IPS-15b (cell line): Measurements from ENCODE around the gene DNAAF9.

Experiments
- H3K27me3 ChIP-seq: one replicate; pipeline ENCODE4 v1.6.1; 2013; ENCODE audit warnings: low read length; ENCODE audit not compliant: control insufficient read depth, insufficient read depth
- H3K36me3 ChIP-seq: one replicate; pipeline ENCODE4 v1.6.1; 2013; ENCODE audit warnings: low read length; ENCODE audit not compliant: control insufficient read depth, insufficient read depth
- H3K4me1 ChIP-seq: one replicate; pipeline ENCODE4 v1.6.1; 2013; ENCODE audit warnings: mild to moderate bottlenecking, low read length; ENCODE audit not compliant: control insufficient read depth, insufficient read depth
- H3K4me3 ChIP-seq: one replicate; pipeline ENCODE4 v1.5.1; 2013; ENCODE audit warnings: low read depth, low read length
- H3K9ac ChIP-seq: one replicate; pipeline ENCODE4 v1.6.1; 2013; ENCODE audit warnings: low read depth, mild to moderate bottlenecking, low read length
- H3K9me3 ChIP-seq: one replicate; pipeline ENCODE4 v1.6.1; 2013; ENCODE audit warnings: mild to moderate bottlenecking, low read length; ENCODE audit not compliant: control insufficient read depth, insufficient read depth

The DNAAF9 gene

DNA sequence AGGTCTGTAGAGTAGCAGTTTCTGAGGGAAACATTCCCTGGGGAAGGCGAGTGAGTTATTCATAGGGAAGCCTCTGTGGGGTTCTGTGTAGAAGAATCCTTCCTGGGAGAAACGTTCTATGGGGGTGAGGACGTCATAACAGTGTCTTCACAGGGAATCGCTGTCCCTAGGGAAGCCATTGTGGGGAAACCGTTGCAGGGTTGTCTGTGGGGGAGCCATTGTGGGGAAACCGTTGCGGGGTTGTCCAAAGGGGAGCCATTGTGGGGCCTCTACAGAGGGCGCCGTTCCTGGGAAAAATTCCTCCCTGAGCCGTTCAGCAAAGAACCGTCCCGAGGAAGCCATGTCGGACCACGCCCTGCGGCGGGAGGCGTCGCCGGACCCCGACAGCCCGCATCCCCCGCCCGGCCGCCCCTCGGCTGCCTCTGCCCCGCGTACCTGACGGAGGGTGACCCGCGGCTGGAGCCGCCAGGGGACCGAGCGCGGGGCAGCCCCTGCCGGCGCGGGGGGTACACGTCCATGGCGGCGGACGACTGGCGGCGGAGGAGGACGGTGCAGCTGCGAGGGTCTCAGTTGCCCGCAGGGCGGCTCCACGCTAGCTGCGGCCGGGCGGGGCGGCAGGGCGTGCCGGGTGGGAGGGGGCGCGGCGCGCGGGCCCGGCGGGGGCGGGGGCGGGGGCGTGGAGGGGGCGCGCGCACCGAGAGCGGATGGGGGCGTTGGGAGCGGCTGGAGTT, at the start of gene DNAAF9:
Gene DNAAF9, minus strand, starts transcription at position 630 of the 731 bp plus-strand sequence. Its CDS starts 112 bp downstream, at position 518.
- peak within 1 kb of the TSS; percentile 92 for H3K4me3 ChIP-seq
- no peak within 1 kb of the TSS for H3K9ac ChIP-seq
- no peaks in the 10 kb centered on the region for H3K36me3 ChIP-seq
- peaks cover 21% of the 10 kb centered on the region for H3K27me3 ChIP-seq
- H3K9me3 ChIP-seq = no peaks in the 10 kb centered on the region
- H3K4me1 ChIP-seq = no peaks in the 10 kb centered on the region

DNA sequence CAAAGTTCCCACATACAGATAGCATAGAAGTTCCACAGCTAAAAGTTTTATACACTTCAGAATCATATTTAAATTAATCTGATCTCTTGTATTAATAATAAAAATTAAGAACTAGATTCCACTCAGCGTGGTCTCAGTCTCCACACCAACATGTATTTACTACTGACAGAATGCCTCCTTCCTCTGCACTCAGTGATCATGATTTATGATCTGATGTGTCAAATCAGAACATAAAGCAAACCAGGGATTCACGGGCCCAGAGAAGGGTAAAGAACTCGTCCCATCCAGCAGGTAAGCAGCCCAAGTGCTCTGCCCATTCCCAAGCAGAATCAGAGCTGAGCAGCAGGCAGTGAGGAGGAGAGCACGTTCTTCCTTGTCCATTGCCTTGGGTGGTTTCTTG, 49.2 kb upstream of the DNAAF9 start:
- no peaks in the 10 kb centered on the region for H3K27me3 ChIP-seq
- no peaks in the 10 kb centered on the region for H3K36me3 ChIP-seq
- H3K9ac ChIP-seq = no peak overlapping the region
- no peak overlapping the region for H3K4me3 ChIP-seq
- no peaks in the 10 kb centered on the region for H3K9me3 ChIP-seq
- H3K4me1 ChIP-seq = no peaks in the 10 kb centered on the region

DNA sequence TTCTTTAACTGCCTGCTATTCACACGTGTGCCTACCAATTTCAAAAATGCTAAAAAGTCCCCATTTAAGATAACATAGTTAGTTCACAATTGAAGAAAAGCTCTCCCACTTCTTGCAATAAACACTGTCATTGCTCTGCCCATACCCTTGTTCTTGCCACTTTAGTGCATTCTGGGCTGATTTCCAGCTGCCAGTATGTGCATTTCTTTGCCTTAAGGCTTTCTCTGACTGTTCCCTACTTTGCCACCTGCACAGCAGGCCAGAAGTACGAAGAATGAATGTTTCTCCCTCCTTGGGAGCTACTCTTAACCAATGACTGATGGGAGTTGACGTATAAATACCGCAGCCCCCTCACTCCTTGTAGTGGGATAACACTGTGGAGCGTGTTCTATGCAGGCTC, 47.4 kb upstream of the DNAAF9 start:
- Histone ChIP-seq H3K27me3 (no peaks in the 10 kb centered on the region), H3K4me1 (no peaks in the 10 kb centered on the region), H3K9me3 (no peaks in the 10 kb centered on the region), H3K36me3 (no peaks in the 10 kb centered on the region), H3K4me3 (no peak overlapping the region), H3K9ac (no peak overlapping the region)

DNA sequence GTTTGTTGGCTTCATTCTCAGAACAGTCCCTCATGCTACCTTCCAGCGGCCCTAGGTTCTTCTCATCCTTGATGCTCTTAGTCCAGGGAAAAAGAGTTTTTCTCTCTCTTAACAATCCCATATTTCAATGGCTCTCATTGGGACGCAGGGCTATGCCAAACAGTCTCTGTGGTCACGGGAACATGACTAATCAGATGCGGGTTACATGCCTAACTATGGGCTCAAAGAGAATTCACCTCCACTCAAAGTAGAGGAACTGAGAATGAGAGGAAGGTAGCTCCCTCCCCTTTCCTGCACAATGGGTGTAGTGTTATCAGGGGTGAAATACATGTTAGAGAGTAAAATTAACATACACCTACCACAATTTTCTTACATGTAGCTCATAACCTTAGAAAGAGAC, 45.2 kb upstream of the DNAAF9 start:
- Histone ChIP-seq H3K36me3 (no peaks in the 10 kb centered on the region), H3K9ac (no peak overlapping the region), H3K4me1 (no peaks in the 10 kb centered on the region), H3K4me3 (no peak overlapping the region), H3K27me3 (no peaks in the 10 kb centered on the region), H3K9me3 (no peaks in the 10 kb centered on the region)

DNA sequence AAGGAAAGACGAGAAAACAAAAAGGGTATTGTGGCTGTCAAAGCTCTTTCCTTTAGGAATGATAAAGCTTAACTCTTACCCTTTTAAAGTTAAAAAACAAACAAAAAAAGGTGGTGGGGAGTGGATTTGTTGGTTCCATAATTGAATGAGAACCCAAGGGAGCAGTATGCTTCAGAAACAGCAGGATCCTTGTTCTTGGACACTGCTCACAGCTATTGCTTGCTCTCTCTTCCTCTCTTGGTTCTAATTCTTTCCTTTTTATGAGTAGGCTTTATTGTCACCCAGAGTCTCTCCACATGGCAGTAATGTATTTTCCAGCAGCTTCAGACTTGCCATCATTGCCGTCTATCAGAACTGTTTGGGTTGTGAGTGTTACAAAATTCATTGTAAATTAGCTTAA, 44.7 kb upstream of the DNAAF9 start:
- Histone ChIP-seq H3K9me3 (no peaks in the 10 kb centered on the region), H3K27me3 (no peaks in the 10 kb centered on the region), H3K9ac (no peak overlapping the region), H3K4me3 (no peak overlapping the region), H3K4me1 (no peaks in the 10 kb centered on the region), H3K36me3 (no peaks in the 10 kb centered on the region)

DNA sequence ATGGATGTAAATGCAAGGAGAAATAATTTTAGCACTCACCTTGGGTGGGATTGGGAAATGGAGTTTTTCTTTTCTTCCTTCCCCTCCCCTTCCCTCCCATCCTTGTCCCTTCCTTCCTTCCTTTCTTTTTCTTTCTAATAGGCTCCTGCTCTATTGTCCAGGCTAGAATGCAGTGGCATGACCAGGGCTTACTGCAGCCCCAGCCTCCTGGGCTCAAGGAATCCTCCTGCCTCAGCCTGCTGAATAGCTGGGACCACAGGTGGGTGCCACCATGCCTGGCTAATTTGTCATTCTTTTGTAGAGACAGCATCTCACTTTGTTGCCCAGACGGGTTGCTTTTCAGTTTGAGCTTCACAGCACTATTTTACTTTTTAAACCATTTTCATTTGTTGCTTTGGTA, 41.9 kb upstream of the DNAAF9 start:
- no peak overlapping the region for H3K4me3 ChIP-seq
- H3K4me1 ChIP-seq = no peaks in the 10 kb centered on the region
- H3K9me3 ChIP-seq = no peaks in the 10 kb centered on the region
- H3K9ac ChIP-seq = no peak overlapping the region
- H3K27me3 ChIP-seq = no peaks in the 10 kb centered on the region
- no peaks in the 10 kb centered on the region for H3K36me3 ChIP-seq

DNA sequence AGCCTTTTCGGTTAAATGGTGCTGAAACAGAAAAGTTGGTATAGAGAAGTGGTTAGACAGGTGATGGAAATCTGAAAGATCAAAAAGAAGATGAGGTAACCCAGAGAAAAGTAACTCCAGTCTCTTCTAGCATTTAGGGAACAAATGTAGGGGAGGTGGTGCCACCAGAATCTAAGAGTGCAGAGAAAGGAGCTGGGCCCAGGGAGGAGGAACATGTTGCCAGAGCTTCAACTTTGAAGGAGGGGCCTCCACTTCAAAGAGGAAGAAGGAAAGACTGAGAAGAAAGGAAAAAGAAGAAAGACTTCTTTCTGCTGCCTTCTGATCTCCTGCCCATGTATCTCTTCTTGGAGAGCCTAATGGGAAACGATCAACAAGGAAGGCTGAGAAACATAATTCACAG, 39.9 kb upstream of the DNAAF9 start:
- no peaks in the 10 kb centered on the region for H3K27me3 ChIP-seq
- no peaks in the 10 kb centered on the region for H3K4me1 ChIP-seq
- no peaks in the 10 kb centered on the region for H3K9me3 ChIP-seq

DNA sequence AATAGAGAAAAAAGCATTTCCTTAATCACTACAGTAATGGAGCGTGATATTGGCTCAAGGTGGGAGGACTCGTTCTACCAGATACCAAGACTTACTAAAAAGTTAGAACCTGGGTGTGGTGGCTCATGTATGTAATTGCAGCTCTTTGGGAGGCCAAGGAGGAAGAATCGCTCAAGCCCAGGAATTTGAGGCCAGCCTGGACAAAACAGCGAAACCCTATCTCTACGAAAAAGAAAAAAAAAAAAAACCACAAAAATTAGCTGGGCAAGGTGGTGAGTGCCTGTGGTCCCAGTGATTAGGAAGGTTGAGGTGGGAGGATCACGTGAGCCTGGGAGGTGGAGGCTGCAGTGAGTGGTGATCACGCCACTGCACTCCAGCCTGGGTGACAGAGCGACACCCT, 39.3 kb upstream of the DNAAF9 start:
- Histone ChIP-seq H3K4me1 (no peaks in the 10 kb centered on the region), H3K36me3 (no peaks in the 10 kb centered on the region), H3K4me3 (no peak overlapping the region), H3K27me3 (no peaks in the 10 kb centered on the region), H3K9ac (no peak overlapping the region), H3K9me3 (no peaks in the 10 kb centered on the region)

More for the DNA sequence above, 39.9 kb upstream of the DNAAF9 start:
- no peak overlapping the region for H3K9ac ChIP-seq
- no peak overlapping the region for H3K4me3 ChIP-seq
- no peaks in the 10 kb centered on the region for H3K36me3 ChIP-seq

DNA sequence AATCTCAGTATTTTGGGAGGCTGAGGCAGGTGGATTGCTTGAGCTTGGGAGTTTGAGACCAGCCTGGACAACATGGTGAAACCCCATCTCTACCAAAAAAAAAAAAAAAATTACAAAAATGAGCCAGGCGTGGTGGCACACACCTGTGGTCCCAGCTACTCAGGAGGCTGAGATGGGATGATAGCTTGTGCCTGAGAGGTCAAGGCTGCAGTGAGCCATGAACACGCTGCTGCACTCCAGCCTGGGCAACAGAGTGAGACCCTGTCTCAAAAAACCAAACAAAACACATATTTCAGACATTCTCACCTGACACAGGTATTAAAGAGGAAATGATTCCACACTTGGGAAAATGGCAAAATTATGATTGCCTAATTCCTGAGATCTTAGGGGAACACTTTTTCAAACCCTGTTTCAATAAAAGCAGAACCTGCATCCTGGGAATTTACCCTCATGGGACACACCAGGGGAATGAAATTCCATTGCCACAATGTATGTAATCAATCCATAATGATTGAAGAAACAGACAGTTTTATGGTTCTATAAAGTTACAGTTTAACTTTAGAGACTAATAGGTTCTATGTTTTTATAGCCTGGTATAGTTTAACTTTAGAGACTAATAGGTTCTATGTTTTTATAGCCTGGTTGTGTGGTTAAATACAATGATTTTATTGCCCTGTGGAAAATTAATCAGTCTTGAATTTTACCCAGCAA, 29.6 kb upstream of the DNAAF9 start:
- Histone ChIP-seq H3K4me3 (no peak overlapping the region), H3K27me3 (no peaks in the 10 kb centered on the region), H3K4me1 (no peaks in the 10 kb centered on the region), H3K9ac (no peak overlapping the region), H3K36me3 (no peaks in the 10 kb centered on the region), H3K9me3 (no peaks in the 10 kb centered on the region)

DNA sequence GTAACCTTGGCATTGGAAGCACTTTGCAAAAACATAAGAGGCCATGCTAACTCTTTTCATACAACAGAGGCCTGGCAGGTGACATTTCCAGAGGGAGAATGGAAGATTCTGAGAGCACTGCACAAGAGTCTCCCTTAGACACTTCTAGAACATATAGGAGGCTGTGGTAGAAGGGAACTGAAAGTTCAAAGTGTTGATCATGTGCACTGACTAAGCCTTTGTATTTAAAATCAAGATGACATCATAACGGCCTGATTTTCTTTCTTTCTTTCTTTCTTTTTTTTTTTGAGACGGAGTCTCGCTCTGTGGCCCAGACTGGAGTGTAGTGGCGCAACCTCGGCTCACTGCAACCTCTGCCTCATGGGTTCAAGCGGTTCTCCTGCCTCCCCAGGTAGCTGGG, 26.8 kb upstream of the DNAAF9 start:
- no peaks in the 10 kb centered on the region for H3K4me1 ChIP-seq
- no peaks in the 10 kb centered on the region for H3K27me3 ChIP-seq
- H3K4me3 ChIP-seq = no peak overlapping the region
- no peak overlapping the region for H3K9ac ChIP-seq
- H3K36me3 ChIP-seq = no peaks in the 10 kb centered on the region
- H3K9me3 ChIP-seq = no peaks in the 10 kb centered on the region

DNA sequence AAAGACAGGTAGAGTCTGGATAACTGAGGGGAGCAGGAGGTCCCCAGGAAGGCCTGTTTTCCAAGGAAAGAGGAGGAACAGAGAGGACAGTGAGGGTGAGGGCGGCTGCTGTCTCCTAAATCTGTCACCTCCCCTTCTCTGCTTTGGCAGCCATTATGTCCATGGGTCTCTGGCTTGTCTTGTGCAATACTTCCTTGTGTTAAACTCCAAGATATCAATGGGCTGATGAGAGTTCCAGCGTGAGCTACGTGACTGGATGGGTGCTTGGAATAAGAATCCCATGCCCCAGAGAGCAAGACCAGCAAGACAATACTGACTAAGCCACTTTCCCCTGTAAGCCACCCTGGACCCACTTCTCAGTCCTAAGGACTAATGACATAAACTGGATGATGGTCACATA, 26.3 kb upstream of the DNAAF9 start:
- H3K9ac ChIP-seq = no peak overlapping the region
- no peaks in the 10 kb centered on the region for H3K36me3 ChIP-seq
- no peaks in the 10 kb centered on the region for H3K4me1 ChIP-seq
- H3K9me3 ChIP-seq = no peaks in the 10 kb centered on the region
- no peaks in the 10 kb centered on the region for H3K27me3 ChIP-seq
- H3K4me3 ChIP-seq = no peak overlapping the region

DNA sequence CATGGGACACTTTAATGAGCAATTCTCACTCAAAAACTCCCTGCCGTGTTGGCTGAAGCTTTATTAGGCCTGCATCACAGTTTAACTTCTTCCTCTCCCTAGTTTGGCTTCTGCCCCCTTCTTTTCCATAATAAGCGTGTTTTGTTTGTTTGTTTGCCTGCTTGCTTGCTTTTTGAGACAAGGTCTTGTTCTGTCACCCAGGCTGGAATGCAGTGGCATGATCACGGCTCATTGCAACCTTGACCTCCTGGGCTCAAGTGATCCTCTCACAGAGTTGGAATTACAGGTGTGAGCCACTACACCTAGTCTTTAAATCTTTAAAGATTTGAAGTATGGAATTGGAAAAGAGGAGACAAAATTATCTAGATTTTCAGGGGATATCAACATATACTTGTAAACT, 25.4 kb upstream of the DNAAF9 start:
- Histone ChIP-seq H3K4me1 (no peaks in the 10 kb centered on the region), H3K9me3 (no peaks in the 10 kb centered on the region), H3K36me3 (no peaks in the 10 kb centered on the region), H3K4me3 (no peak overlapping the region), H3K9ac (no peak overlapping the region), H3K27me3 (no peaks in the 10 kb centered on the region)
